Prostate gland (tissue), 2 donors: ENCODE measurements around the gene KIF5C. TPM values are rescaled to one million over a fixed set of nuclear protein-coding genes. Genes with fewer than 3 reads are reported as not detected.

Experiments used
- DNase-seq: peaks from one replicate; pipeline ENCODE4 v3.0.0-alpha.2; 2019; ENCODE audit warnings: low spot score
- H3K27ac ChIP-seq, 2 donors: fragments of 200-600 bp; sonication (generic); 2 replicates each; pipeline ENCODE4 v1.5.1; 2017 to 2019
- H3K27me3 ChIP-seq: fragments of 200-600 bp; sonication (generic); replicated peaks from 2 replicates; pipeline ENCODE4 v1.5.1; 2019; ENCODE audit not compliant: insufficient read depth
- H3K36me3 ChIP-seq, 2 donors: fragments of 200-600 bp; sonication (generic); 1 replicate in 1 of 2; 2 replicates in 1 of 2; pipeline versions ENCODE4 v1.5.1 to v1.8.1; 2017 to 2019
- H3K4me1 ChIP-seq: fragments of 200-600 bp; sonication (generic); replicated peaks from 2 replicates; pipeline ENCODE4 v1.5.1; 2019
- H3K4me3 ChIP-seq, 2 donors: fragments of 200-600 bp; sonication (generic); 2 replicates each; pipeline ENCODE4 v1.5.1; 2017 to 2019
- H3K9me3 ChIP-seq: fragments of 200-600 bp; sonication (generic); 2 replicates; pipeline ENCODE4 v1.5.1; 2017
- POLR2A ChIP-seq: fragments of 450-650 bp; IDR thresholded peaks from one replicate; pipeline ENCODE4 v1.6.1; 2016; ENCODE audit warnings: antibody characterized with exemption, mild to moderate bottlenecking
- POLR2AphosphoS5 ChIP-seq: sonication (generic); formaldehyde crosslinking; IDR thresholded peaks from one replicate; pipeline ENCODE4 v1.6.1; 2017; ENCODE audit warnings: antibody characterized with exemption
- WGBS: methylation state at CpG from one replicate; pipeline ENCODE4 v1.1.5; 2018; 5-methylcytosine and 5-hydroxymethylcytosine counted together
- intact Hi-C: fragments of 100-400 bp; cut with DNase I; formaldehyde crosslinking; loops from one replicate; pipeline ENCODE4 v1.14.2; 2022
- total RNA-seq, 2 donors: library from RNA; depleted of rRNA; stranded (reverse); fragments of >200 nt; gene quantifications; one replicate each; pipeline ENCODE4 v1.1.0, GENCODE V29; 2016
- TF ChIP-seq, protein P1 (sequence below), 4 experiments: fragments of 200-600 bp in 2 of 4; fragments of 450-650 bp in 2 of 4; sonication (generic) in 2 of 4; IDR thresholded peaks; 1 replicate in 3 of 4; 2 replicates in 1 of 4; pipeline ENCODE4 v1.5.1; 2016 to 2019; ENCODE audit warnings: antibody characterized with exemption in 4 of 4, mild to moderate bottlenecking in 2 of 4, moderate library complexity in 2 of 4

The KIF5C gene
- total RNA-seq, 2 donors from 2014 or later: 84.3 to 123 TPM

DNA sequence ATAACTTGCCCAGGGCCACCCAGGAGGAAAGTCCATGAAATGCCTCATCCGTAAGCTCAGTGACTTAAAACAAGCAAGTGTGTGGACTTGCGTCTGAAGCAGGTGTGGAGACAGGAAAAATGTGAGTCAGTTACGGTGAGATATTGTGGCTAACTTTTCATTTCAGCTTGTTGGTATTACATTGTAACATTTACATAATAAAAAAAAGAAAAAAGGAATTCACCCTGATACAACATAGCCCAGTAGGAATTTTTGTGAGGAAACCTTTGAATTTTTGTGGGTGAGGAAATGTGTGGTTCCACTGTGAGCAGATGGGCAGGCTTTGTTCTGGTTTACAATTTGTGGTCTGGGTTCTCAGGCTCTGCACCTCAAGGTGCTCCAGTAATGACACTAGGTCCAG, 129.8 kb downstream of the KIF5C start:
- no peak overlapping the region for H3K4me3 ChIP-seq
- no peaks in the 10 kb centered on the region for H3K27me3 ChIP-seq
- DNase-seq: no peak
- H3K4me1 ChIP-seq: peaks cover 8% of the 10 kb centered on the region
- WGBS: 21% methylated on average over 3 of the region's 3 CpGs
- H3K36me3 ChIP-seq: no peaks in the 10 kb centered on the region
- no peaks in the 10 kb centered on the region for H3K9me3 ChIP-seq
- intact Hi-C loops: no loop called here
- H3K27ac ChIP-seq: peak overlapping the region in 1 of 2 donors; percentile 3
- TF ChIP-seq POLR2AphosphoS5: no peak
- TF ChIP-seq POLR2A: no peak
- TF ChIP-seq, protein P1, sequence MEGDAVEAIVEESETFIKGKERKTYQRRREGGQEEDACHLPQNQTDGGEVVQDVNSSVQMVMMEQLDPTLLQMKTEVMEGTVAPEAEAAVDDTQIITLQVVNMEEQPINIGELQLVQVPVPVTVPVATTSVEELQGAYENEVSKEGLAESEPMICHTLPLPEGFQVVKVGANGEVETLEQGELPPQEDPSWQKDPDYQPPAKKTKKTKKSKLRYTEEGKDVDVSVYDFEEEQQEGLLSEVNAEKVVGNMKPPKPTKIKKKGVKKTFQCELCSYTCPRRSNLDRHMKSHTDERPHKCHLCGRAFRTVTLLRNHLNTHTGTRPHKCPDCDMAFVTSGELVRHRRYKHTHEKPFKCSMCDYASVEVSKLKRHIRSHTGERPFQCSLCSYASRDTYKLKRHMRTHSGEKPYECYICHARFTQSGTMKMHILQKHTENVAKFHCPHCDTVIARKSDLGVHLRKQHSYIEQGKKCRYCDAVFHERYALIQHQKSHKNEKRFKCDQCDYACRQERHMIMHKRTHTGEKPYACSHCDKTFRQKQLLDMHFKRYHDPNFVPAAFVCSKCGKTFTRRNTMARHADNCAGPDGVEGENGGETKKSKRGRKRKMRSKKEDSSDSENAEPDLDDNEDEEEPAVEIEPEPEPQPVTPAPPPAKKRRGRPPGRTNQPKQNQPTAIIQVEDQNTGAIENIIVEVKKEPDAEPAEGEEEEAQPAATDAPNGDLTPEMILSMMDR (IDR thresholded peaks at IDR 0.05): no peak

DNA sequence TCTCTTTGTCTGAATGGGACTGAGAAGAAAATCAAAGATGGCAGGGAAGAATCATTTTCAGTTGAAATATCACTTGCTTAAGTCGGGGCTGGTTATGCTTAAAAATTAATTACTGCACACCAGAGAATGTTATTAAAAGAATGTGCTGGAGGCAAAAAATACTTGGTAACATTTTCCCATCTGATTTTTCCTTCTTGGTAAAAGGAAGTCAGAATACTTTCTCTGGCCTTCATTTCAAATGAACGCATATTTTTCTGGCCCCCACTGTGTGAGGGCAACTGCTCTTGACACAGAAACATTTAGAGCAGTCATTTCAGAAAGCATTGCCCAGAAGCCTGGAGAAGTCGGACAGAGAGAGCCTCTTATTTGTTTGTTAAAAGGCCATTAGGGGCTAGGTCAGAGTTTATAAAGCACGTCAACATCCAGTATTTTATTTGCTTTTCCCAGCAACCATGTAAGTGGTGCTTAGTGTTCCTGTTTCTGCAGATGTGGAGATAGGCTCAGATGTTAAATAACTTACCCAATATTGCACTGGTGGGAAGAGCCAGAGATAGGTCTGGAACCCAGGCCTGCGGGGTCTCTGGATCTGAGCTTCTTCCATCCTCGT, 130.5 kb downstream of the KIF5C start:
- H3K9me3 ChIP-seq: no peaks in the 10 kb centered on the region
- H3K36me3 ChIP-seq: no peaks in the 10 kb centered on the region
- H3K27ac ChIP-seq: peak overlapping the region in 1 of 2 donors; percentile 3
- intact Hi-C loops: no loop called here
- H3K27me3 ChIP-seq: no peaks in the 10 kb centered on the region
- no peak overlapping the region for H3K4me3 ChIP-seq
- no peak for DNase-seq
- peaks cover 8% of the 10 kb centered on the region for H3K4me1 ChIP-seq
- TF ChIP-seq POLR2A: no peak
- TF ChIP-seq, protein P1 (IDR thresholded peaks at IDR 0.05): no peak
- 39% methylated on average over 6 of the region's 6 CpGs for WGBS

DNA sequence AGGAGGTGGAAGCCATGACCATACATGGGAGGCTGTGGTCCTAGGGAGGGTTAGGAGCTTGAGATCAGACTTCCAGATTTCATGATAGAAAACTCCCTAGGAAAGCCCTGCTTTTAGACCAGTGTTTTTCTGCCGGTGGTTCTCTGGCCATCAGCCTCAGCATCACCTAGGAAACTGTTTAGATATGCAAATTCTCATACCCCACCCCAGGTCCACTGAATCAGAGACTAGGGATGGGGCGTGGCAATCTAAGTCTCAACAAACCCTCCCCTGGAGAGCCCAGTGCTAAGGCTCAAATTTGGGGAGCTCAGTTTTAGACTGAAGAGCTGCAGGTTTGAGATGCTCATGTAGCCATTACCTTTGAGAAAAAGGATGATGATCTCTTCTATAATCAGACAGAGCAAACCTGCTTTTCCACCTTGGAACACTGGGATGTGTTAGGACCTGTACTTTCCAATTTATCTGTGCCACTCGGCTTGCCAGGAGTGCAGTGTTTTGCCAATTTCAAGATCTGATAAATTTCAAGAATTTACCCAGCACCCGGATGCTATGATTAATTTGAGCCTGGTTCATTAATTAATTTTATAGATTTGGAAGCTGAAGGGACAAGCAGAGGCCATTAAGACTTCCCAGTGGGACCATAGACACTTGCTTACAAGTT, 132.0 kb downstream of the KIF5C start:
- Histone ChIP-seq H3K27me3 (no peaks in the 10 kb centered on the region), H3K27ac (peak overlapping the region; percentile 3), H3K4me1 (peaks cover 8% of the 10 kb centered on the region), H3K9me3 (no peaks in the 10 kb centered on the region), H3K4me3 (no peak overlapping the region), H3K36me3 (no peaks in the 10 kb centered on the region)
- peak; percentile 74 for DNase-seq
- intact Hi-C loops: no loop called here
- WGBS: 49% methylated on average over 4 of the region's 4 CpGs
- no peak for TF ChIP-seq POLR2A
- peak; percentile 77 for TF ChIP-seq POLR2AphosphoS5

DNA sequence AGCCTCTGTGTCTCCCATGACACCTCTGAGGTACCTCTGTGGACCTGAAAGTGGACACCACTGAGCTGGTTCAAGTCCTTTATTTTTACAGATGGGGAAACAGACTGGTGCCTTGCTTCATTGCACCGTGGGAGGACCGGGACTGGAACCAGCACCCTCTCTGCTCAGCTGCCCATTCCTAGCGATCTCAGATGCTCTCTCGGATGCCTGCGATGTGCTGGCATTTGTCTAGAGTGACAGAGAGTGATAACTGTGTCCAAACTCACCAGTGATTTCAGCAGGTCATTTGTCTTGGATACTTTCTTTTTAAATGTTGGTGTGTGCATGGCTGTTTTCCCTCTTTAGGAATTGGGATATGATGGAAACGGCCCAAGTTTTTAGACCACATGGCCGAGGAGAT, 133.4 kb downstream of the KIF5C start:
- H3K36me3 ChIP-seq: no peaks in the 10 kb centered on the region
- no peaks in the 10 kb centered on the region for H3K9me3 ChIP-seq
- DNase-seq: no peak
- no peak overlapping the region for H3K27ac ChIP-seq
- H3K4me3 ChIP-seq: no peak overlapping the region
- peaks cover 6% of the 10 kb centered on the region for H3K4me1 ChIP-seq
- intact Hi-C loops: no loop called here
- H3K27me3 ChIP-seq: no peaks in the 10 kb centered on the region
- 96% methylated on average over 7 of the region's 7 CpGs for WGBS
- TF ChIP-seq POLR2AphosphoS5 (no peak), POLR2A (no peak)
- TF ChIP-seq, protein P1 (IDR thresholded peaks at IDR 0.05): no peak

DNA sequence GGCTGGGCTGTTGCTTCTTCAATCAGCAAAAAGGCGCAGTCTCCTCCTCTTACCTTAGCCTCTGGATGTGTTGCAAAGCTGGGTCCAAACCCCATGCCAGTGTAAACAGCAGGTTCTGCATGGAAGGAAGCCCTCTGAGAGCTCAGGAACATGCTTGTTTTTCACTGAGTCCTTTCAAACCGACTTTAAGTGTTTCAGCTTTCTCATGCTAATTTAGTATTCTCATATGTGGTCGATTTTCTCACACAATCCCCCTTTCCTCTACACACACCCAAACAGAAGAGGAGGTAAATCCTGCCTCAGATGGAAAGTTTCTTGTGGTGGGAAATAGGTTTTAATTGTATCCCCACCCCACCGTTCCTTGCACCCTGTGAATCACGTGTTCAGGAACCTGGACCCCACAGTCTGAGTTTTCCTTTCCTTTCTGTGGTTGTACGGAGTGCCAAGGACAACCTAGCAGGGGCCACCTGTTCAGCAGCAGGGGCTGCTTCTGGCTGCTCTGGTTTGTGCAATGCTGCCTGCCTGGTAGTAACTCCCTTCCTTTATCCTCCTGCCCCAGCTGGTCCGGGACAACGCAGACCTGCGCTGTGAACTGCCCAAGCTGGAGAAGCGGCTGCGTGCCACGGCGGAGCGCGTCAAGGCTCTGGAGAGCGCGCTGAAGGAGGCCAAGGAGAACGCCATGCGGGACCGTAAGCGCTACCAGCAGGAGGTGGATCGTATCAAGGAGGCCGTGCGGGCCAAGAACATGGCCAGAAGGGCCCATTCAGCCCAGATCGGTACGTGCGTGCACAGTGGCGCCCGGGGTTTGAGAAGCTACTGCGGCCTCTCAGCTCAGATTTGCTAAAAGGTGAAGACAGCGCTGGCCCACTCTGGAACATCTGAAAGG, 134.8 kb downstream of the KIF5C start:
- TF ChIP-seq POLR2AphosphoS5 (no peak), POLR2A (no peak)
- TF ChIP-seq, protein P1 (IDR thresholded peaks at IDR 0.05): no peak
- no peak overlapping the region for H3K27ac ChIP-seq
- intact Hi-C loops: no loop called here
- 94% methylated on average over 31 of the region's 31 CpGs for WGBS
- H3K4me3 ChIP-seq: no peak overlapping the region
- DNase-seq: no peak
- H3K9me3 ChIP-seq: no peaks in the 10 kb centered on the region
- H3K4me1 ChIP-seq: no peaks in the 10 kb centered on the region
- no peaks in the 10 kb centered on the region for H3K27me3 ChIP-seq
- no peaks in the 10 kb centered on the region for H3K36me3 ChIP-seq
